Stimulated activated CD8-positive, alpha-beta memory T cell treated with anti-CD3 and anti-CD28 coated beads, Interleukin-7, amount 100 ng/mL, for 48 hours (primary cell): Measurements from ENCODE around the gene INPP5D.

Experiments
- DNase-seq, 2 donors: peaks; one replicate each; pipeline ENCODE4 v3.0.0-alpha.2; 2020; ENCODE audit warnings: low read depth in 1 of 2; ENCODE audit errors: extremely low read depth in 1 of 2

Gene INPP5D

DNA sequence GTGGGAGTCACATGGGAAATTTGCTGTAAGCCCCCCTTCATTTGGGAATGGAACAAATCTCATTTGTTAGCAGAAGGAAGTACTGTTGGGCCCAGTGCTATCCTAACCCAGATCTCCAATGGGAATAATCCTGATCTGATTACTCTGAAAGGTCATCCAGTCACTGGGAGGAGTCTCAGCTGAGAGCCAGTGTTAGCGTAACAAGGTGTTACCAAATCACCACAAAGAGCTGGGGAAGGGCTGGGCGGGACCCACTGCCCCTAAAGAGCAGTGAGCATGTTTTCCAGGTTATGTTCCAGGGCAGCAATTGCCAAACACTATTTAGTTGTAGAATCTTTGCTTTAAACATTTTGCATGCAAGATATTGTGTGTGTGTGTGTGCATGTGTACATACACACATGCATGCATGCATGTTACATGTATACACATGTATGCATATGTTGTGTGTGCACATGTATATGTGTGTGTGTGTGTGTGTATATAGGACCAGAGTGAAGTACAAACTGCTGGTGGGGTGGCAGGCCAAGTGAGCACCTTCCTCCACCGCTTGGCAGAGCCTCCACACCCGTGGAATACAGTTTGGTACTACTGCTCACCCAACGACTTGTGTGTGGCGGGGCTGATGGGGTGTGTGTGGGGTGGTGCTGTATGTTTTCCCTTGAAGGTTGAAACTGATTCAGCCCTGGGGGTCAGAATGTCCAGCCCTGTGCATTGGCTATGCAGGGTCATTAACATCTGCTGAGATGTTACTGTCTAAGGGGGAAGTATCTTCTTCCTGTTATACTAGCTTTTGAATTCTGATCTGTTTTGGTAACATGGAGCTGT lies 15.2 kb downstream of the INPP5D start:
- DNase-seq, result no peak

DNA sequence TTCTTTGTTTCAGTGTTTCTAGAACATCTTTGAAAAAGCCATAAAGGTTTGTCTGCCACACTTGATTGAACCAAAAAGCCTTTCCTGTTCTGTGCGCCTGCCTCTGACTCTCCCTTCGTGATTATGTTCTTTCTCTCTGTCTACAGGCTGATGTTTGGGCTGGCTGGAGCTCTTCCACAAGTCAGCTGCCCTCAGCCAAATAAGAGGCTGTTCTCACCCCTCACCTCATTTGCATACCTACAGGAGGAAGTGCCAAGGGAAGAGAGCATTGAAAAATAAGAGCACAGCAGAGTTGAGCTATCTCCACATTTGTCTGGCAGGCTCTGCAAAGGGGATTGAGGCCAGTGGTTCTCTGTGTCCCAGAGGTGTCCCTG lies 15.8 kb downstream of the INPP5D start:
- no peak for DNase-seq

DNA sequence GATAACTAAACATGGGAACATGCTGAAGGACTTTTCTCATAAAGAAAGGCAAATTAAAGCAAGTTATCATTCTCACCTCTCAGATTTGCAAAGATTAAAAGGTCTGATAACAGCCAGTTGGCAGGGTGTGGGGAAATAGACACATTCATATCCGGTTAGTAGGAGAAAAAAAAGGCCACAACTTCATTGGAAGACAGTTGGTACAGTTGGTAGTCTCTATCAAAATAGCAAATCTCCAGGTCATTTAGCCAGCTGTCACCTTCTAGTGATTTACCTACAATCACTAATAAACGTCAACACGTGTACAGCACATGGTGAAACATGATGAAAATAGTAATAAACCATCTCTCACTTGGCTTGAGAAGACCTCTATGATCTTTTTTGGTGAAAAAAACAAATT lies 16.6 kb downstream of the INPP5D start:
- no peak for DNase-seq

DNA sequence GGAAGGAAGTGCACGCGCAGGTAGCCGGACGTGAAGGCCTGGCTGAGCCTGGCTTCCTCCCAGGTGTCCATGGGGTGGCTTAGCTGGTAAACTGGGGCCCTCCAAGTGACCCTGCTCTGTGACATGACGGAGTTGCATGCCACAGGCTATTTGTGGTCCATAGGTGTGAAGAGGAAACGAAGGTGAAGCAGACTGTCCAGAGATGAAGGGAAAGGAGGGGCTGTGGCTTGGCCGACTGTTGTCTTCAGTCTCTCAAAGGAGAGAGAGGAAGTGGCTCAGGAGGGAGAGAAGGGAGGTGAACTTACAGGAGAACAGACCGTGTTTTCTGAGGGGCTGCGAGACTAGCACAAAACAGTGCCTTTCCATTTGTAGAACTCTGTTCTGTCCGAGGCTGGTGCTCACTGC lies 19.3 kb downstream of the INPP5D start:
- DNase-seq, result no peak

DNA sequence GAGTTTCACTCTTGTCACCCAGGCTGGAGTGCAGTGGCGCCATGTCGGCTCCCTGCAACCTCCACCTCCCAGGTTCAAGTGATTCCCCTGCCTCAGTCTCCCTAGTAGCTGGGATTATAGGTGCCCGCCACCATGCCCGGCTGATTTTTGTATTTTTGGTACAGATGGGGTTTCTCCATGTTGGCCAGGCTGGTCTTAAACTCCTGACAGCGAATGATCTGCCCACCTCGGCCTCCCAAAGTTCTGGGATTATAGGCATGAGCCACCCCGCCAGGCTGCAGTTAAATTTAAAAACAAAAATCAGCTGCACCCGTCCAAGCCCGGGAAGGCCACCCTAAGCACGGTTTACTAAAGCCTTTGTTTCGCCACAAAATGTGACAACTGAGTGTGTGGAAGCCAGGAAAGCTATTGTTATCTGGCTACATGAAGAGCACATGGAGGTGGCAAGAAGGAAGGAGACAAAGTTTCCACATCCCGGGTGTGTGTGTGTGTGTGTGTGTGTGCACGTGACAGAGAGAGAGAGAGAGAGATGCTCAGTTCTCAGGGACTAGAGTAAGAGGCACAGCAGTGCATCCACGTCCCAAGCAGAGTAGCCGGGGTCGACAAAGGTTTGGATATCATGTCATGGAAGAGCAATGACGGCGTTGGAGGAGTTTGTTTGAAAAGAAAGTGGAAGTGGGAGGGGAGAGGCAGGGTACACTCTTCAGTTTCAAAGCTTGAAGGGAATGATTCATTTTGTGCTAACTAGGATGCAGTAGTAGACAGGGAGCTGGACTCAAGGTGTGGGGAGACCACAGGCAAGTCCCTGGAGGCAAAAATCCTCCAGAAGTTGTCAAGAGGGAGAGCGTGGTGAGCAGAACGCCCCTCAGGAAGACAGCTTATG lies 20.1 kb downstream of the INPP5D start:
- no peak for DNase-seq

DNA sequence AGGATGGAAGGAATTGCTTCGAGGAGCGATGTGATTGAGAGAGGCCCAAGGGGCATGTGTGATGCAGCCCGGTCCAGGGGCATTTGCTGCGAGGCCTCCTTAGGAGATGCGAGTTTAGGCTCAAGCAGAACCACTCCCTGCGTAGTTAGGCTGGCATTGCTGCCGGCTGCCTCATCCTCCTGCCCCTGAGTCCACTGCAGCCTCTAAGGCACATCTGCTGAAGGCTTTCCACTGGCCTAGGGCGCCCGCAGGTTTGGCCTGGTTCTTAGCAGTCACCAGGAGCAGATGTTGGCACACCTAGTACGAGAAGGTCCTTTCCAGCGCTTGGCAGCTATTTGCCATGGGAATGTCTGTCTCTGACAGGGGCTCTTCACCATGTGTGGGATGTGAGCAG lies 20.7 kb downstream of the INPP5D start:
- no peak for DNase-seq

DNA sequence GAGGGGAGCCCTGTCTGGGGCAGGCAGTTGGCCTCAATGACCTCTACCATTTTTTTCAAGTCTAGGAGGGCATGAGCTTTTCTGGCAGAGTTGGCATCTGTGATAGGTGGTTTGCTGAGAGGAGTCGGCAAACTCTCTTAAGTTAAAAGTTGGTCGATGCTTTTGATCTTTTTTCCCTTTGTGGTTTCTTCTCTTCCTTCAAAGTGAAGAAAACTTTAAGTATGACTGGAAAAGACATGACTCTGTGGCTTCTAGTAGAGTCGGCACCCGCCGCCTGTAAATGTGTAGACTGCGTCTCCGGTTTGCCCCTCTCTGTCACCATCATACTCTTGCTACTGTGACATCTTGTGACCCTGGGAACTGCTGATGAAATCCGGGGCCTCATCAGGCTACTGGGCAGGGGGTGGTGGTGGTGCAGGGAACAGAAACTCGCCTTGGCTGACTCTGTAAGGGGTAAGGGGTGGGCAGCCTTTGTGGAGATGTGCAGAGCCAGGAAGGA lies 21.1 kb downstream of the INPP5D start:
- DNase-seq, result peak in 1 of 2 donors; percentile 59

DNA sequence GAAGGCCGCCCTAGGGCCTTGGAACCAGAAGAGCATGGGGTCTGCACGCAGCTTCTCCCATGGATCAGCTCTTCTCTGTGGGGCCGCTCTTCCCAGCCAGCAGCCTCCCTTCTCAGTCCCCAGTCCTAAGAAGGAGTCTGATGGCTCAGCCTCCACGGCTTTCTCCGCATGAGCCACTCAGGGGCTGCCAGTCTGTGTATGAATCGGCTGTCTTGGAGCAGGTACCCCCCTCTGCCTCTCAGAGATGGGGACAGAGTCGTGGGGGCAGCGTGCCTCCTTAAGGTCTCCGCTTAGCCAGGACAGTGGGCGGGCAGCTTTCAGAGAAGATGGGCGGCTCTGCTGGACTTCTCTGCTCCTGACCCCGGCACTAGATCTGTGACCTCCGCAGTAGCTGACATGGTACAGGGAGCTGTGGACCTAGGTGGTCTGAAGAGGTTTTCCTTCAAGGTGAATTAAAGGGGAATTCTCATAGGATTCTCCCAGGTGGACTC lies 21.6 kb downstream of the INPP5D start:
- DNase-seq, result no peak

DNA sequence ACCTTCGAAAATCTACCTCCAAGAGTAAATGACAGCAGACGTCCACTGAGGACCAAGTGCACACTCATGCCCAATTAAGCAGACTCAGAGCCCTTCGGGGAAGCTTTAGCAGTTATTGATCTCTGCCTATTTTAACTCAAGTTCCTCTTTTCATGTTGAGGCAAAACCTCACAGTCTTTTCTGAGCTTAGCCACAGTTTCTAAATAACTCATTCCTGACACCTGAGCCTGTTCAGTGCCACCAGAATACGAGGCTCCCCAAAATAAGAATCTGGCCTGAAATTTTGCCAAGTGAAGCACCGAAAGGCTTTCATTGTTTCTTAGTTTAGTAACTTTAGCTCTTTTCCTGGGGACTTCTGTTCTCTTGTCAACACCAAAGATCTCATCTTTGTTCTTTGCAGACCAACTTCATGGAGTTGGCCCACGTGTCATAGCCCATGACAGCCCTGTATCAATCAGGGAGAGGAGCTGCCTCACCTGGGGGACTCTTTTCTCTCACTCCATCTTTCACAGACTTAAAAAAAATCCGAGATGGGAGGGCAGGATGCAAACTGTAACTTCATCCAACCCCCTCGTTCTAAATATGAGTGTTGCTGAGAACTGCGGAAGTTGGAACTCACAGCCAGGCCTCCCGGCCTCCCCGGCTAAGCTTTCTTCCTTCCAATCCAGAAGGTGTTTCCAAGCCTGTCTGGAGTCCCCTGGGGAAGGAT lies 22.2 kb downstream of the INPP5D start:
- DNase-seq, result no peak

DNA sequence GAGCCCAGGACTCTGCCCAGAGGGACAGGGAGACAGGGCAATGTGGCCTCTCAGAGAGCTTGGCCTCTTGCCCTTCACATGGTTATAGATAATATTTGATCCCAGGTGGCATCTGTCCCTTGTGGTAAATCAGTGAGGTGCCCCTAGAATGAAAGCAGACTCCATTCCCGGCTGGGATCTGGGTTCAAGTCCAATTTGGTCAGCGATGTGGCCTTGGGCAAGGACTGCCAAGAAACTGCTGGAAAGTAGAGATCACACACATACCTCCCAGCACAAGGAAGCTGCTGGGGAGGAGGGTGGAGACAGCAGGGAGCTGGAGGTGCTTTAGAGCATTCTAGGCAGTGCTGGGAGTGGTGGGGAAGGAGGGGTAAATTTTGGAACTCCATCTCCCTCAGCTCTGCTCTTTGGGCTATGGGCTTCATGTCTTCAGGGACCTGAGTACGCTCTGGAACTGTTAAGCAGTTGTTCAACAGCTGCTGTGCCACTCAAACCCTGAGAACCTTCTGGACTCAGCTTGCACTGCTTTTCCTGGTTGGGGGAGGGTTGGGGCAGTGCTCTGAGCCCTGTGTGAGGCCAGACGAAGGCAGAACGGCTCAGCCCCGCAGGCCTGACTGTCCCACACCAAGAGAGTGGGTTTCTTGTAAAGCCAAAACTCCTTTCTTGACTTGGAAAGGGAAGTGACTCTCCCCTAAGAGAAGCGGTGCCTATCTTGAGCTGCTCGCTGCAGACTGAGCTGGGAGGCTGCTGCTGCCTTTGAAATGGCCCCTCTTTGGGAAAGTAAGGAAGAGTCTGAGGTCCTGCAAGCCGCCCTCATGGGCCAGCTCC lies 23.0 kb downstream of the INPP5D start:
- DNase-seq, result no peak

DNA sequence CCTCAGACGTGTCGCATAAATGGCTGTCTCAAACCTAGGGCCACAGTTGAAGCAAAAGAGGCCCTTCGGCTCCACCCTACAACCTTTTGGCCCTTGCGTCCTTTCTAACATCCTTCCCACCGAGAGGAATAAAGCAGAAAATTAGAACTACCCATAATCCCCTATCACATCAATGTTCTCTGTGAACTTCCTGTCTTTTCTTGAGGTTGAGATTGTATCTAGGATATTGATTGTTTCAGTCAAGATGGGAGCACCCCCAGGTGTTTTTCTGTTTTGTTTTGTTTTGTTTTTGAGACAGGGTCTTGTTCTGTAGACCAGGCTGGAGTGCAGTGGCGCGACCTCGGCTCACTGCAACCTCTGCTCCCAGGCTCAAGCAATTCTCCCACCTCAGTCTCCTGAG lies 23.6 kb downstream of the INPP5D start:
- DNase-seq, result no peak

DNA sequence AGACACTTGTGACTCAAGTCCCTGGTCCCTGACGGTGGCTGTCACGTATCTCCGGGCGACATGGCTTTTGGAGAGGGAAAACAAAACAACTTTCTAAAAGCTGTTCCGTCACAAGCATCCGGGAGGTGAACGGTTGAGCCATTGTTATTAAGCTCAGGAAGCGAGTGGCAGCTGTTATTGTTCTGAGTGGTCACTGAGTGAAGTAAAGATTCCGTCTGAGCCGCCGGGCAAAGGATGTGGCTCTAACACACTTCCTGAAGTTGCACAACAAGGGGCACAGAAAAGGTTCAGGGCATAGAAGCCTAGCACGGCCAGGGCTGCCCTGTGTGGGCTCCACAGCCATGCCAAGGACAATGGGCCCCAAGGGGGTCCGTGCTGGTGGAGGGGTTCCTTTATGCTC lies 24.3 kb downstream of the INPP5D start:
- no peak for DNase-seq

DNA sequence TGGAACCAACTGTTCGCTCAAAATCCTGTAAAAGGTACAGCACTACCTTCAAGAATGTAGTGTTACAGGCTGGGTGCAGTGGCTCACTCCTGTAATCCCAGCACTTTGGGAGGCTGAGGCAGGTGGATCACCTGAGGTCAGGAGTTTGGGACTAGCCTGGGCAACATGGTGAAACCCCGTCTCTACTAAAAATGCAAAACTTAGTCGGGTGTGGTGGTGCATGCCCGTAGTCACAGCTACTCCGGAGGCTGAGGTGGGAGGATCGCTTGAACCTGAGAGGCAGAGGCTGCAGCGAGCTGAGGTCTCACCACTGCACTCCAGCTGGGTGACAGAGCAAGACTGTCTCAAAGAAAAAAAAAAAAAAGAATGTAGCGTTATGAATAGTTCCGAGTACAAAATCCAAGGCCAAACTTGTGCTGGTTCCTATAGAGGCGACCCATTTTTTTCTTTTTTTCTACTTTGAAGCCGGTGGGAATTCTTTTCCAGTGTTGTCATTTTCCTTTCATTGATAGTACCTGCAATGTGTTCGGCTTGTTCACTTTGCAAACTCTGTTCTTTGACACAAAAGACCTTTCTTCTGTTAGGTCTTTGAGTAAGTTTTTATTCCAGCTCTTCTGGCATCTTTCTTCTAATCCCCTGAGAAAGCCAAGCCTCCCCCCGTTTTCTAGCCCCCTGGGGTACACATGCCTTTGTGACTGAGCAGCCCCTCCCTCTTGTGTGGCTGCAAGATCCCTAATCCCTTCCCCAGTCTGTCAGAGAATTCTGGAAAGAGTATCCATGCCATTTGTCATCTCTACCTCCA lies 25.1 kb downstream of the INPP5D start:
- DNase-seq, result no peak

DNA sequence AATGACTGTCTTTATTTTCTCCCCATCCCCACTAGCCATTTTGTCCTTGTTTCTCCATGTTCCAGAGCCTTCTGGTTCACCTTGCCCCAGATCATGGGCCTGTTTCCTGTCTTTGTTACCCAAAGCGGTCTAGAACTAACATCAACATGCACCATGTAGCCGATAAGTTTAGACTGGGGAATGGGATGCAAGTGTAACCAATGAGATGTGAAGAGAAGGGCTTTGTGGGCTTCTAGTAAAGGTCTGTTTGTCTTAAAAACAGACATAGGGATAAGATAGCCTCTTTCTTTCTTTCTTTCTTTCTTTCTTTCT lies 25.7 kb downstream of the INPP5D start:
- DNase-seq, result no peak

DNA sequence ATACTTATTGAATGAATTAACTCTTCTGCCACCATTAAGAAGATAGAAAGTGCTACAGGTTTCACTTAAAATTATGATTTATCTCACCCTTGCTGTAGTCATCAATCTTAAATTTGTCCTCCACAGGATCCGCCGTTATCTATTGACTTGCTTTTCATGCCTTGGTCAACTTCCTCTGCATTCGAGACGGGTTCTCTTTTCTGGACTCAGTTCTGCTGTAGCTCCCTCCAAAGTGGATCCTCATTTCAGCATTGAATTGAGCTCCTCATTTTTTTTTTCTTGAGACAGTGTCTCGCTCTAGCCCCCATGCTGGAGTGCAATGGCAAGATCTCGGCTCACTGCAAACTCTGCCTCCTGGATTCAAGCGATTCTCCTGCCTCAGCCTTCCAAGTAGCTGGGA lies 27.6 kb downstream of the INPP5D start:
- no peak for DNase-seq

DNA sequence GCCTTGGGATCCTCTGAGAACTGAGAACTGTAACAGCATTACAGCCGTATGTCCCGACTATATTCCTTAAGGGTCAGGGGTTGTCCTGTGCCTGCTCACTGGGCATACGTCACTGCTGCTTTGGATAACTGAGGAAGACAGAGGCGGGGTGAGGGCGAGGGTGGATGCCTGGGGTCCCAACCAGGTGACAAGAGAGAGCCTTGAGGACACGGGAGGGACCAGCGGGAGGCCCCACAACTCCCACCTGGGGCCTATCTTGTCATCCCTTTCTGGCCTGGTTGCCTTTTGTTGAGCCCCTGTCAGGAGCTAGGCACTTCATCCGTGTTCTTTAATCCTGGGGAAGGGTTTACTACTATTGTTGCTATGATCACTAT lies 28.8 kb downstream of the INPP5D start:
- DNase-seq, result no peak

DNA sequence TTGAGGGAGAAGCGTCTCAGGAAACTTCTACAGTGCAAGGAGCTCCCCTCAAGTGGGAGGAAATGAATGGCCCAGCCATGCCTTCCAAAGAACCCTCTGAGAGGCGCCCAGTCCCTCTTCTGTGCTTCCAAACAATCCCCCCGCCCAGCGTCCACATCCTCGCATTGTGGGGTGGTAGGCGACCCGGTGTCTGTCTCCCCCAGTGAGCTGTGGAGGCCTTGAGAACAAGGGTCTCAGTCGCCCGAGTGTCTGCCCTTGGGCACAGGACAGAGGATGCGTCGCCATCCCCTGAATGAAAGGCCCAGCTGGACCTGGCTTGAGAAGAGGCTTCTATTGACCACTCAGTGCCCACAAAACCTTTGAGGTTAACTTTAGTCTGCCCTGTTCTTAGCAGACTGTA lies 29.7 kb downstream of the INPP5D start:
- no peak for DNase-seq

DNA sequence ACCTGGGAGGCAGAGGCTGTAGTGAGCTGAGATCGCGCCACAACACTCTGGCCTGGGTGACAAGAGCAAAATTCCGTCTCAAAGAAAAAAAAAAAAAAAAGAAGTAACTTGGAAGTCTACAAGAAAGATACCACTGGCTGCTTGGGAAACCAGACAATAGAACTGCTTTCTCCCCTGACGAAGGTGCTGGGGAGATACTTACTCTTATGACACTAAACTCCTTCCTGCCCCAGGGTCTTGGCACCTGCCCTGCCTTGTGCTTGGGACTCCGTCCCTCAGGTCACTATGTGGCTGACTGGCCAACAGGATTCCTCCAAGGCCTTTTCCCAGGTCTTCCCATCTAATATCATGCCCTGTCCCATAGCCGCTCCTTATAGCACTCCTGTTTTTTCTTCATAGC lies 30.7 kb downstream of the INPP5D start:
- no peak for DNase-seq

DNA sequence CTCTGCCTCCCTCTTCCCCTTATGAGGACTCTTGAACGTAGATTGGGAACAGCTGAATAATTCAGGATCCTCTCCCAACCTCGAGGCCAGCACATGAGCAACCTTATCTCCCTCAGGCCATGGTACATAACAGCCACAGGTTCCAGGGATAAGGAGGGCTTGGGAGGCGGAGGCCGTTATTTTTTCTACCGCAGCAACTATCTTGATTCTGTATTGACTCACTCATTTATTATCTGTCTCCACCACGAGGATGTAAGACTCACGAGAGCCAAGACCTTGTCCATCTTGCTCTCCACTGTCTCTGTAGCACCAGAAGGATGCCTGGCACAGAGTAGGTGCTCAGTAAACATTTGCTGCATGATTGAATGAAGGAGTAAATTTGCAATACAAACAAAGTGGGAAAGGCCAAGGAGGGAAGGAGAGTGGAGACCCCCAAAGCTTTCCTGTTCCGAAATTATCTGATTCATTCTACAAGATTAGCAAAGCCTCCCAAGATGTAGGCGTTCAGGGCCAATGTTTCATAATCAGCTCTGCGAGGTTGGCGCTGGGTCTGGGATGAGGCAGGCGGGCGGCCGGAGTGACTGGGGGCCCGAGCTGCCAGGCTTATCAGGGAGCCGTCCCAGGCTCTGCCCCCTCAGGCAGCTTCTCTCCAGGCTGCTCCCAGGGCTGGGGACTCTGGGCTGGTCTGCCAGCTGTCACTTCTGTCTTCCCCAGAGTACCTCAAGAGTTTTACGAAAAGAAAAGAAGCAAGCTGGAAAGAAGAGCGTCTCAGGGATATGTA lies 31.6 kb downstream of the INPP5D start:
- DNase-seq, result no peak
